Central memory CD8-positive, alpha-beta T cell (primary cell): ENCODE data around the gene NR1H4.

Source experiments
- ATAC-seq: fragments of 150-1000 bp; cut with Tn5 transposase; replicated peaks from 2 replicates; pipeline ENCODE4 v1.10.0; 2022; ENCODE audit warnings: mild to moderate bottlenecking, moderate FRiP score, moderate number of reproducible peaks; ENCODE audit not compliant: poor library complexity, severe bottlenecking; ENCODE audit errors: extremely low read depth
- DNase-seq, 2 donors: peaks; one replicate each; pipeline ENCODE4 v3.0.0; 2021; ENCODE audit warnings: low spot score in 2 of 2
- H3K27ac Mint-ChIP-seq: one replicate; pipeline ENCODE4 v1.8.0; 2022; ENCODE audit warnings: low read depth, mild to moderate bottlenecking, moderate library complexity, mixed read lengths
- H3K27me3 Mint-ChIP-seq: one replicate; pipeline ENCODE4 v1.8.0; 2022; ENCODE audit warnings: mixed read lengths
- H3K36me3 Mint-ChIP-seq: one replicate; pipeline ENCODE4 v1.8.0; 2022; ENCODE audit warnings: mild to moderate bottlenecking, moderate library complexity, mixed read lengths; ENCODE audit not compliant: insufficient read depth
- H3K4me1 Mint-ChIP-seq: one replicate; pipeline ENCODE4 v1.8.0; 2022; ENCODE audit warnings: mixed read lengths
- H3K4me3 Mint-ChIP-seq: one replicate; pipeline ENCODE4 v1.8.0; 2022; ENCODE audit warnings: mild to moderate bottlenecking, moderate library complexity, mixed read lengths
- H3K9me3 Mint-ChIP-seq: one replicate; pipeline ENCODE4 v1.8.0; 2022; ENCODE audit warnings: mixed read lengths

Gene NR1H4

GRCh38 chr12:100476013-100476751 is 2.5 kb downstream of the NR1H4 start:
- Mint-ChIP-seq H3K27me3 (peaks cover 18% of the 10 kb centered on the region), H3K4me3 (no peak overlapping the region), H3K4me1 (no peaks in the 10 kb centered on the region), H3K36me3 (no peaks in the 10 kb centered on the region), H3K27ac (no peak overlapping the region), H3K9me3 (no peaks in the 10 kb centered on the region)
- ATAC-seq (no peak), DNase-seq (no peak)

GRCh38 chr12:100481021-100481420 is 7.4 kb downstream of the NR1H4 start:
- H3K9me3 Mint-ChIP-seq = no peaks in the 10 kb centered on the region
- ATAC-seq (no peak), DNase-seq (no peak)
- H3K36me3 Mint-ChIP-seq = no peaks in the 10 kb centered on the region
- no peaks in the 10 kb centered on the region for H3K4me1 Mint-ChIP-seq
- no peak overlapping the region for H3K4me3 Mint-ChIP-seq
- no peak overlapping the region for H3K27ac Mint-ChIP-seq
- H3K27me3 Mint-ChIP-seq = no peaks in the 10 kb centered on the region

DNA sequence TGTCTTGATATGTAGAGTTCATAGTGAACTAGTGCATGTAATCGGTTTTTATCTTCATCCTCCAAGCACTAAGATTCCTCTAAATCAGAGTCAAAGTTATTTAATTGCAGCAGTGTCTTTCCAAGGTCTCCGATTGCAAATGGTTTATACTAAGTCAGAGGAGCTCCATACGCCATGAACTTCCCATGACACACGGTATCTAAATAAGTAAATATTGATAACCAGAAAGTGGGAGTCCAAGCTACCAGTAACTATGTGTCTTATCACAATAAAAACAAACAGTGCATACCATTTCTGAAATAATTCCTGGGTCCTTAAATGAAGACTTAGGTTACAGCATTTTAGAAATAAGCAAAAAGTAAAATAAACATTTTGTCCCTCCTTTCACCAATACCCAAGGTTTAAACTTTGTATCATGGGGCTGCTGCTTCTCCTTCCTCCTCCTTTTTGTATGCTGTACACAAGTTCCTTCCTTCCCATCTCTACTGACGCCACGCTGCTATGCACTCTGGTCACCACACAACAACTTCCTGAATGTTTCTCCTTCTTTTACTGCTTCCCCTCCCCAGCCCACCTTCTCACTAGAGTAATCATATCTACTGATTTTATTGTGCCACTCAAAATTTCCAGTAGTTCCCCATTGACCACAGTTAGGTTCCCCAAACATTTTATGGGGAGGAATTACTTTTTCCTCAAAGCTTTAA is 10.7 kb downstream of the NR1H4 start:
- Mint-ChIP-seq H3K27me3 (no peaks in the 10 kb centered on the region), H3K27ac (no peak overlapping the region), H3K9me3 (no peaks in the 10 kb centered on the region), H3K36me3 (no peaks in the 10 kb centered on the region), H3K4me1 (no peaks in the 10 kb centered on the region), H3K4me3 (no peak overlapping the region)
- ATAC-seq = no peak
- no peak for DNase-seq

- H3K4me3 Mint-ChIP-seq = no peak overlapping the region
- H3K9me3 Mint-ChIP-seq = no peaks in the 10 kb centered on the region
- H3K36me3 Mint-ChIP-seq = no peaks in the 10 kb centered on the region
- ATAC-seq (no peak), DNase-seq (no peak)
- no peak overlapping the region for H3K27ac Mint-ChIP-seq
- no peaks in the 10 kb centered on the region for H3K27me3 Mint-ChIP-seq
- no peaks in the 10 kb centered on the region for H3K4me1 Mint-ChIP-seq
These were observed 11.3 kb downstream of the NR1H4 start for GRCh38 chr12:100484891-100485471.

DNA sequence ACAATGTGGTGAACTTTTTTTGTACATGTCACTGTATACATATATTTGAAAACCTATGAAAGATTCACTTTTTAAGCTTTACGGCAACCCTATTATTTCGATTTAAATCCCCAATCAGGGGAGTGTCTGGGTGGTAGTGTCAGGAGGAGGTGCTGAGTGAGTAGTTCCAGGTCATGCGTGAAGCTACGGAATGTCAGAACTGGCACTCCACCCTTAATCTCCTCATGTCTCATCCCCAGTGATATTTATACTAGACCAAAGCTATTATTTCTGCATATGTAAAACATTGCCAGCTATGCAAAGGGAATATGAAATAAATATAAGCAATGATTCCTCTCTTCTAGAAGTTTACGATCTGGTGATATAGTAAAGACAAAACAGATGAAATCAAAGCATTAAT is 12.3 kb downstream of the NR1H4 start:
- Mint-ChIP-seq H3K4me3 (no peak overlapping the region), H3K27me3 (no peaks in the 10 kb centered on the region), H3K4me1 (no peaks in the 10 kb centered on the region), H3K36me3 (no peaks in the 10 kb centered on the region), H3K27ac (no peak overlapping the region), H3K9me3 (no peaks in the 10 kb centered on the region)
- DNase-seq (no peak), ATAC-seq (no peak)

GRCh38 chr12:100489251-100489820 is 15.7 kb downstream of the NR1H4 start:
- ATAC-seq (no peak), DNase-seq (no peak)
- Mint-ChIP-seq H3K27ac (no peak overlapping the region), H3K4me3 (no peak overlapping the region), H3K9me3 (no peaks in the 10 kb centered on the region), H3K27me3 (no peaks in the 10 kb centered on the region), H3K4me1 (no peaks in the 10 kb centered on the region), H3K36me3 (no peaks in the 10 kb centered on the region)

DNA sequence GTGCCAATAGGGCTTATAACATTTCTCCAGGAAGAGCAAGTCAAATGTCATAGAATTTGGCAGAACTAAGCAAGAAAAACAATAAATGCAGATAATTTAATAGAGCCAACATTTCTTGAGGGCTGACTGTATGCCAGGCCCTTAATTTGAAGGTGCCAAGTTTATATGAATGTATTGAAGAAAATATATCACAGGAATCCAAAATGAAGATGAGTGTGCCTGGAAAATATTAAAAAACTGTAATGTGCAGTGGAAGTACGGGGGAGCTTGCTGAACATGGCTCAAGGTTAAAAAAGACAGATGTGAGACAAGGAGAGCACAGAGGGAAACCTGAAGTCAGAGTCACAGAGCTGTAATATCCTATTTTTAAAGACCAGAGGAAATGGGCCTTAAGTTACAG is 16.4 kb downstream of the NR1H4 start:
- no peaks in the 10 kb centered on the region for H3K27me3 Mint-ChIP-seq
- H3K27ac Mint-ChIP-seq = no peak overlapping the region
- H3K4me3 Mint-ChIP-seq = no peak overlapping the region
- no peaks in the 10 kb centered on the region for H3K4me1 Mint-ChIP-seq
- H3K36me3 Mint-ChIP-seq = no peaks in the 10 kb centered on the region
- no peaks in the 10 kb centered on the region for H3K9me3 Mint-ChIP-seq
- no peak for DNase-seq
- no peak for ATAC-seq

GRCh38 chr12:100491104-100491503 is 17.4 kb downstream of the NR1H4 start:
- no peak for ATAC-seq
- no peak overlapping the region for H3K4me3 Mint-ChIP-seq
- H3K27ac Mint-ChIP-seq = no peak overlapping the region
- DNase-seq = no peak
- no peaks in the 10 kb centered on the region for H3K36me3 Mint-ChIP-seq
- H3K4me1 Mint-ChIP-seq = no peaks in the 10 kb centered on the region
- H3K9me3 Mint-ChIP-seq = no peaks in the 10 kb centered on the region
- H3K27me3 Mint-ChIP-seq = no peaks in the 10 kb centered on the region

GRCh38 chr12:100493396-100494012 is 19.8 kb downstream of the NR1H4 start:
- DNase-seq (no peak), ATAC-seq (no peak)
- H3K9me3 Mint-ChIP-seq = no peaks in the 10 kb centered on the region
- H3K4me1 Mint-ChIP-seq = no peaks in the 10 kb centered on the region
- no peaks in the 10 kb centered on the region for H3K36me3 Mint-ChIP-seq
- H3K27ac Mint-ChIP-seq = no peak overlapping the region
- H3K4me3 Mint-ChIP-seq = no peak overlapping the region
- H3K27me3 Mint-ChIP-seq = peaks cover 15% of the 10 kb centered on the region

DNA sequence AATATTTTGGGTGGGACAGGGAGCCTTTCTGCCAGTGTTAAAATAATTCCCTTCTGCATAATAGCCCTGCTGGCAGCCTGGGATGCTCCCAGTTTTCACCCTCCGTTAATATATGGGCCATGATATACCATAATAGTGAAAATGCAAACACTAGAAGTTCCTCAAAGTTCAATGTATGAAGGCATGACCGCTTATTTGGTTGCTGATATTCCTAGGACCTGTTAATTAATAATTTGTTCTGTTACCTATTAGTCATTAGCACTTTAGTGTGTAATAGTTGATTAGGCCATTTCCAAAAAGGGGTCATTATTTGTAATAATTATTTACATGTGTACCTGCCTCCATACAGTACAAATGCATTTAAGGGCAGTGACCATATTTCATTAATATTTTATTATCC is 20.4 kb downstream of the NR1H4 start:
- Mint-ChIP-seq H3K27ac (no peak overlapping the region), H3K27me3 (peaks cover 15% of the 10 kb centered on the region), H3K36me3 (no peaks in the 10 kb centered on the region), H3K4me1 (no peaks in the 10 kb centered on the region), H3K9me3 (no peaks in the 10 kb centered on the region), H3K4me3 (no peak overlapping the region)
- DNase-seq (no peak), ATAC-seq (no peak)

GRCh38 chr12:100494538-100494937 is 20.9 kb downstream of the NR1H4 start:
- Mint-ChIP-seq H3K27ac (no peak overlapping the region), H3K27me3 (peaks cover 15% of the 10 kb centered on the region), H3K36me3 (no peaks in the 10 kb centered on the region), H3K4me3 (no peak overlapping the region), H3K9me3 (no peaks in the 10 kb centered on the region), H3K4me1 (no peaks in the 10 kb centered on the region)
- no peak for DNase-seq
- ATAC-seq = no peak

DNA sequence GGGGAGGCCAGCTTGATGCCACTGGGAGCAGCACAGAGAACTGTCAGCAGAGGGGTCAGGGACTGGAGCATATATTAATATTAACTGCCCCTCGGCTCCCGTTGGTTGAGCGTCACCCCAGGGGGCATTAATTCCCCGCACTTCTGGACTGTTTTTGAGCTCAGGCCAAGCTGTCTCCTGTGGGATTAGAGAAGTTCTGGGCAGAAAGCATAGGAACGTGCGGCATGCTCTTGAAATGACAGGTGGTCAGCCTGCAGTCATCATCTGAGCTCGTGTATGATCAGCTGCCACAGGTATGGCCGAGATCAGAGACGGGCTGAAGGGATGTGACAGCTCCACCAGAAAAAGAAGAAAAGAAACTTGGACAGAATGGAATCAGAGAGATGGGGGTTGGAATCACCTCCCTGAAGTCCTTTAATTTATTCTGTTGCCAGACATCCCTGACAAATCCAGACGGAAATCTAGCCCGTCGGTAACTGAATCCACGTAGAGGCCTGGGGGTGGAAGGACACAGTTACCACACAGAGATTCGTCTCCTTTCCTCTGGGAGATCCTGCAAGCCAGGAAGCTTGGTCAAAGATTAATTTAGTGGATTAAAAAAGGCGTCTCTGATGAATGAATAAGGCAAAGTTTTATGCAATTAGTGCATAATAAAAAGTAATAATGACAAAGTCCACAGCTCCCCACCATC is 23.6 kb downstream of the NR1H4 start:
- Mint-ChIP-seq H3K9me3 (no peaks in the 10 kb centered on the region), H3K36me3 (no peaks in the 10 kb centered on the region), H3K4me3 (no peak overlapping the region), H3K27me3 (peaks cover 15% of the 10 kb centered on the region), H3K27ac (no peak overlapping the region), H3K4me1 (no peaks in the 10 kb centered on the region)
- DNase-seq (no peak), ATAC-seq (no peak)
